H1 (cell line): ENCODE results near the gene IDI1. TPM values are rescaled to one million over a fixed set of nuclear protein-coding genes. Genes with fewer than 3 reads are reported as not detected.

ENCODE experiments used
- JUN ChIP-seq: IDR thresholded peaks from 2 replicates; pipeline ENCODE4 v1.6.1; 2011; ENCODE audit warnings: low read depth, mild to moderate bottlenecking, improper control_type of control experiment, low read length
- KDM1A ChIP-seq: fragments of 200-600, 300-600 bp; sonication (generic); IDR thresholded peaks from 2 replicates; pipeline ENCODE4 v1.7.1; 2016; ENCODE audit warnings: mild to moderate bottlenecking, low read length, borderline replicate concordance
- MAX ChIP-seq: IDR thresholded peaks from 2 replicates; pipeline ENCODE4 v1.6.1; 2012; ENCODE audit warnings: inconsistent platforms
- RFX5 ChIP-seq: IDR thresholded peaks from 2 replicates; pipeline ENCODE4 v1.6.1; 2011; ENCODE audit warnings: low read depth, low read length, improper control_type of control experiment, borderline replicate concordance
- SAP30 ChIP-seq: fragments of 300-600 bp; sonication (generic); IDR thresholded peaks from 2 replicates; pipeline ENCODE4 v1.7.1; 2012; ENCODE audit warnings: low read length, moderate library complexity, mild to moderate bottlenecking, inconsistent platforms; ENCODE audit not compliant: insufficient read depth, insufficient replicate concordance
- SIN3A ChIP-seq, 2 experiments: IDR thresholded peaks in 1 of 2; conservative IDR thresholded peaks in 1 of 2; 2 replicates each; pipeline ENCODE4 v1.6.1; 2011 to 2012; ENCODE audit warnings: low read length in 2 of 2, improper control_type of control experiment in 1 of 2, low read depth in 1 of 2, mild to moderate bottlenecking in 1 of 2
- SP2 ChIP-seq: IDR thresholded peaks from 2 replicates; pipeline ENCODE4 v1.6.1; 2012; ENCODE audit warnings: mild to moderate bottlenecking, low read length, inconsistent platforms
- TAF7 ChIP-seq: optimal IDR thresholded peaks from 2 replicates; pipeline ENCODE3; 2011; ENCODE audit warnings: low read depth, mild to moderate bottlenecking, inconsistent platforms, low read length, moderate library complexity, borderline replicate concordance
- ZNF274 ChIP-seq: IDR thresholded peaks from 2 replicates; pipeline ENCODE4 v1.7.0; 2012; ENCODE audit warnings: low read length, borderline replicate concordance; ENCODE audit errors: extremely low read depth
- polyA plus RNA-seq, 7 experiments: library from polyadenylated mRNA; depleted of rRNA in 3 of 7; stranded (reverse) in 5 of 7; unstranded in 2 of 7; fragments of >200 nt in 5 of 7; fragments of 200-250 nt in 2 of 7; gene quantifications; 1 replicate in 5 of 7; 2 replicates in 1 of 7; 4 replicates in 1 of 7; pipeline versions ENCODE4 v1.2.1 to v1.2.3, GENCODE V29; 2011 to 2013; ENCODE audit warnings: missing spikeins in 2 of 7, mixed read lengths in 2 of 7
- total RNA-seq: library from RNA; stranded (reverse); fragmentation: NEBNext Ultra II Directional; extraction: Animal tissue kit (Norgen Biotek cat#: 25700); gene quantifications from 2 replicates; pipeline ENCODE4 v1.2.1, GENCODE V29; 2021
- TF ChIP-seq, protein P1 (sequence below): IDR thresholded peaks from 2 replicates; pipeline ENCODE4 v1.6.1; 2012; ENCODE audit warnings: inconsistent platforms

Gene IDI1
- total and polyA plus RNA-seq, 2 of the 8 experiments (the other 6 are each of a cell fraction or from before 2014, with no cell fraction given) = 35.3 to 56.6 TPM

GRCh38 chr10:1061930-1062774, 13.2 kb upstream of the IDI1 start (continued):
- TF ChIP-seq SIN3A (conservative IDR thresholded peaks at IDR 0.05 in 1 of 2, IDR thresholded peaks at IDR 0.05 in 1 of 2; ENCODE audit: low read depth in 1 of 2, low read length in 2 of 2) (no peak), SP2 (no peak), MAX (no peak), TAF7 (no peak), RFX5 (no peak), KDM1A (no peak), ZNF274 (no peak), JUN (no peak), SAP30 (no peak)
- TF ChIP-seq, protein P1, sequence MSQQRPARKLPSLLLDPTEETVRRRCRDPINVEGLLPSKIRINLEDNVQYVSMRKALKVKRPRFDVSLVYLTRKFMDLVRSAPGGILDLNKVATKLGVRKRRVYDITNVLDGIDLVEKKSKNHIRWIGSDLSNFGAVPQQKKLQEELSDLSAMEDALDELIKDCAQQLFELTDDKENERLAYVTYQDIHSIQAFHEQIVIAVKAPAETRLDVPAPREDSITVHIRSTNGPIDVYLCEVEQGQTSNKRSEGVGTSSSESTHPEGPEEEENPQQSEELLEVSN = no peak
